MCF 10A (cell line): Measurements from ENCODE around the gene PCSK5. TPM values are rescaled to one million over a fixed set of nuclear protein-coding genes. Genes with fewer than 3 reads are reported as not detected.

Source experiments
- BruUV-seq: library from RNA; stranded (reverse); fragments of 400-500 nt; replicated peaks from 2 replicates; lab custom pipeline; 2021; lab: Mats Ljungman, UMichigan
- CTCF ChIA-PET: fragments of 300-600 bp; sonication (Branson Sonifier 250); formaldehyde crosslinking; extraction: SDS; loops from one replicate; lab custom pipeline; 2021; ENCODE audit warnings: antibody characterized with exemption, inconsistent platforms; lab: Yijun Ruan, JAX
- POLR2A ChIA-PET: fragments of 300-600, 350-650 bp; sonication (Branson Sonifier 250); formaldehyde crosslinking; extraction: SDS; loops from one replicate; lab custom pipeline; 2020; ENCODE audit warnings: antibody characterized with exemption, inconsistent platforms; lab: Yijun Ruan, JAX
- DNase-seq: peaks from one replicate; pipeline ENCODE4 v3.0.0-alpha.2; 2018; ENCODE audit not compliant: unreplicated experiment
- H3K27ac Mint-ChIP-seq: one replicate; pipeline ENCODE4 v1.8.0; 2022; ENCODE audit warnings: mild to moderate bottlenecking, low read depth, mixed read lengths; ENCODE audit not compliant: unreplicated experiment
- H3K27me3 Mint-ChIP-seq: one replicate; pipeline ENCODE4 v1.8.0; 2022; ENCODE audit warnings: mixed read lengths; ENCODE audit not compliant: insufficient read depth, unreplicated experiment
- H3K36me3 Mint-ChIP-seq: one replicate; pipeline ENCODE4 v1.8.0; 2022; ENCODE audit warnings: mild to moderate bottlenecking, moderate library complexity, mixed read lengths; ENCODE audit not compliant: insufficient read depth, unreplicated experiment
- H3K4me1 Mint-ChIP-seq: one replicate; pipeline ENCODE4 v1.8.0; 2022; ENCODE audit warnings: mixed read lengths; ENCODE audit not compliant: insufficient read depth, unreplicated experiment
- H3K4me3 Mint-ChIP-seq: one replicate; pipeline ENCODE4 v1.8.0; 2022; ENCODE audit warnings: mild to moderate bottlenecking, moderate library complexity, mixed read lengths; ENCODE audit not compliant: unreplicated experiment
- H3K9me3 Mint-ChIP-seq: one replicate; pipeline ENCODE4 v1.8.0; 2022; ENCODE audit warnings: mixed read lengths; ENCODE audit not compliant: unreplicated experiment
- intact Hi-C: fragments of 100-400 bp; cut with micrococcal nuclease; formaldehyde crosslinking; loops from 2 replicates; pipeline ENCODE4 v1.14.1; 2022
- total RNA-seq: library from RNA; stranded (reverse); gene quantifications from 2 replicates; pipeline ENCODE4 v1.2.3, GENCODE V29; 2022
- TF ChIP-seq, protein P1 (sequence below): fragments of 200-600 bp; IDR thresholded peaks from one replicate; pipeline ENCODE4 v1.8.0; 2022; ENCODE audit warnings: antibody characterized with exemption, mild to moderate bottlenecking; ENCODE audit not compliant: unreplicated experiment

Gene PCSK5
- total RNA-seq, 1 experiment from 2014 or later, result not detected

- Mint-ChIP-seq H3K9me3 (peaks cover 26% of the 10 kb centered on the region), H3K4me3 (no peak overlapping the region), H3K4me1 (no peaks in the 10 kb centered on the region), H3K27ac (no peak overlapping the region), H3K36me3 (no peaks in the 10 kb centered on the region), H3K27me3 (no peaks in the 10 kb centered on the region)
- TF ChIP-seq, protein P1, sequence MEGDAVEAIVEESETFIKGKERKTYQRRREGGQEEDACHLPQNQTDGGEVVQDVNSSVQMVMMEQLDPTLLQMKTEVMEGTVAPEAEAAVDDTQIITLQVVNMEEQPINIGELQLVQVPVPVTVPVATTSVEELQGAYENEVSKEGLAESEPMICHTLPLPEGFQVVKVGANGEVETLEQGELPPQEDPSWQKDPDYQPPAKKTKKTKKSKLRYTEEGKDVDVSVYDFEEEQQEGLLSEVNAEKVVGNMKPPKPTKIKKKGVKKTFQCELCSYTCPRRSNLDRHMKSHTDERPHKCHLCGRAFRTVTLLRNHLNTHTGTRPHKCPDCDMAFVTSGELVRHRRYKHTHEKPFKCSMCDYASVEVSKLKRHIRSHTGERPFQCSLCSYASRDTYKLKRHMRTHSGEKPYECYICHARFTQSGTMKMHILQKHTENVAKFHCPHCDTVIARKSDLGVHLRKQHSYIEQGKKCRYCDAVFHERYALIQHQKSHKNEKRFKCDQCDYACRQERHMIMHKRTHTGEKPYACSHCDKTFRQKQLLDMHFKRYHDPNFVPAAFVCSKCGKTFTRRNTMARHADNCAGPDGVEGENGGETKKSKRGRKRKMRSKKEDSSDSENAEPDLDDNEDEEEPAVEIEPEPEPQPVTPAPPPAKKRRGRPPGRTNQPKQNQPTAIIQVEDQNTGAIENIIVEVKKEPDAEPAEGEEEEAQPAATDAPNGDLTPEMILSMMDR, result no peak
- POLR2A ChIA-PET, result no interaction called here
- CTCF ChIA-PET, result no interaction called here
- no TSS peak for BruUV-seq
- intact Hi-C loops, result no loop called here
- DNase-seq, result no peak
Observed at GRCh38 chr9:76188905-76189304, 298.4 kb downstream of the PCSK5 start.

DNA sequence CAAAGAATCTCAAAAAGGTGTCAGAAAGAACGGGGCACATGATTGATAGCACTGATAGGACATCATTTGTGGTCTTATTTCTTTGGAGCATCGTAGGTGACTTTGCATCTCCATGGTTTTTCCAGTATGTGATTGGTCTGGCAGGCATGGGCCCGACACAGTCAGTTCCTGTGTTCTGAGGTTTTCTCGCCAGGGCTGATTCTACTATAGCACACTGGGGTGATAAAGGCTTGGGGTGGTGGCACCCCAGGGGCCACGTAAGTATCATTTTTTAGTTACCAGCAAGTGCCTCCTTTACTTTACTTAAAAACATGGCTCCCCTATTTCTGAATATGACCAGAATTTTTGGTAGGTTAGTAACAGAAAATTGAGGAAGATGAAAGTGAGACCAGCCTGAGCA, 301.0 kb downstream of the PCSK5 start:
- no peak for DNase-seq
- Mint-ChIP-seq H3K4me1 (no peaks in the 10 kb centered on the region), H3K4me3 (no peak overlapping the region), H3K9me3 (peaks cover 12% of the 10 kb centered on the region), H3K27ac (no peak overlapping the region), H3K36me3 (no peaks in the 10 kb centered on the region), H3K27me3 (no peaks in the 10 kb centered on the region)
- no TSS peak for BruUV-seq
- TF ChIP-seq, protein P1, result no peak
- ChIA-PET POLR2A (no interaction called here), CTCF (no interaction called here)
- intact Hi-C loops, result no loop called here

DNA sequence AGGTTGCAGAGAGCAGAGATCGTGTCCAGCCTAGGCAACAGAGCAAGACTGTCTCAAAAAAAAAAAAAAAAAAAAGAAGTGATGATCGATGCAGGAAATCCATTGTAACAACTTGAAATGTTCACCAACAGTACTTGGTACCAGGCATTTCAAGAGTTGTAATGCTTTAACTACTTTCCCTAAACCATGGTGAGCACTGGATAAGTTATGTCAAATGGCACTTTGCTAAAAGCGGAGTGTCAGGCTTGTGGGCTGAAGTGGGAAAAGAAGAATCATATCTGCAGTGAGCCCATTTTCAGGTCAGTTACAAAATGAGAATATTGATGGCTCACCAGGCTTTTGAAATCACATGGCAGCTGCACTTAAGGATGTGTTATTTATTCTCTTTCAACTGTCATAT, 301.5 kb downstream of the PCSK5 start:
- peaks cover 12% of the 10 kb centered on the region for H3K9me3 Mint-ChIP-seq
- ChIA-PET CTCF (no interaction called here), POLR2A (no interaction called here)
- H3K4me1 Mint-ChIP-seq, result no peaks in the 10 kb centered on the region
- TF ChIP-seq, protein P1, result no peak
- intact Hi-C loops, result no loop called here
- no TSS peak for BruUV-seq
- H3K4me3 Mint-ChIP-seq, result no peak overlapping the region
- DNase-seq, result no peak
- H3K36me3 Mint-ChIP-seq, result no peaks in the 10 kb centered on the region
- no peaks in the 10 kb centered on the region for H3K27me3 Mint-ChIP-seq
- H3K27ac Mint-ChIP-seq, result no peak overlapping the region

- H3K27me3 Mint-ChIP-seq, result no peaks in the 10 kb centered on the region
- H3K36me3 Mint-ChIP-seq, result no peaks in the 10 kb centered on the region
- no peak overlapping the region for H3K27ac Mint-ChIP-seq
- no TSS peak for BruUV-seq
- no peak overlapping the region for H3K4me3 Mint-ChIP-seq
- H3K9me3 Mint-ChIP-seq, result peaks cover 15% of the 10 kb centered on the region
- intact Hi-C loops, result no loop called here
- ChIA-PET CTCF (no interaction called here), POLR2A (no interaction called here)
- DNase-seq, result no peak
- TF ChIP-seq, protein P1, result no peak
- H3K4me1 Mint-ChIP-seq, result no peaks in the 10 kb centered on the region
Observed at GRCh38 chr9:76194896-76195295, 304.4 kb downstream of the PCSK5 start.
